HK-2 (cell line): ENCODE results near the gene PTCH1.

Source experiments
- DNase-seq: peaks from one replicate; pipeline ENCODE4 v3.0.0-alpha.2; 2018; ENCODE audit not compliant: unreplicated experiment

The PTCH1 gene

DNA sequence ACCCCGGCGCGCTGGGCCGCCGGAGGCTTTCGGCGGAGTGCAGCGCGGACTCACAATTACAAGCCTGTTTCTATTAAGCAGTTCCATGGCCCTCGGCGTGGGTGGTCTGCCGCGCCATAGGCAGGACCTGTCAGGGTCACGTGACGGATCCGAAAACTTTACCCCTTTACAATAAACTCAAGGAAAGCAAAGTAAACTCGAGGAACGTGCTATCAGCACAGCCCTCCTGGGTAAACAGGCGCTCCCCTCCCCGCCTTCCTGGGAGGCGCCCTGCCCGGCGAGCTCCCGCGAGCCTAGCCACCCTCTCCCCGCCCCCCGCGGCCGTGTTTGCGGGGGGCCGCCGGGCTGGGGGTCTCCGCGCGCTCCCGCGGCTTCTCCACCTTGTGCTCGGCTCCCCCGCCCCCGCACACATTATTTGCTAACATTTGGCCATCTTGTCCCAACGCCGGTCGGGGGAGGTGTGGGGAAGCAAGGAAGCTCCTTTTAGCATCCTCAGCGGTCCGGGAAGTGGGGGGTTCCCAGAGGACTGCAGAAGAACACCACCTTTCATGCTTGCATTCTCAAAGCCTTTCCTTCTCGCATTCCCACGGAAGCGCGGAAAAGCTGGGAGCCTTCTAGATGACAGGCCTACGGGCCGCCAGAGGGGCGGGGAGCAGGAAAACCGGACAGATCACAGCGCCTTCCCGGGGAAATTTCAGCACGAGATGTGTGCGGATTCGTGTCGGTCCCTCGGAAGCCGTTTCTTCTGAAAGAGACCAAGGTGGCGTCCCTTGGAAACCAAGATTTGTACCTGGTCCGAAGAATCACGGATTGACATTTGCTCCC, at the start of gene PTCH1:
Gene PTCH1 (minus strand): TSS at position 238 of the 825 bp plus-strand sequence.
- DNase-seq, result peak; percentile 42

DNA sequence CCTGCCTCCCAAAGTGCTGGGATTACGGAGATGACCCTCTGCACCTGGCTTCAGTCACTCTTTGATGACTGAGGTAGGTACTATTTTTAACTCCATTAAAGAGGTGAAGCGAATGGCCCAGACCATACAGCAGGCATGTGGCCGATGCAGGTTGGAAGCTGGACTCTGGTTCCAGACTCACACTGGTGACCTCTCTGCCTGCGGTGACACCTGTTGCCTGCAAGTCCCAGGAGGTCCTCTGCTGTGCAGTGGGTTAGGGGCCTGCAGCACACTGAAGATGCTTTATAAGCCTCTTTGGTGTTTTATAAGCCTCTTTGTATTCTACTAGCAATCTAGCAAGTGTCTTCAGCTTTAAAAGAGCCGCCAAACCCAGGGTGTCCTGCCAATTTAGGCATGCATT, 49.2 kb upstream of the PTCH1 start:
- DNase-seq, result no peak

- DNase-seq, result no peak
Observed at GRCh38 chr9:95561913-95562312, 45.1 kb upstream of the PTCH1 start.

- DNase-seq, result no peak
Observed at GRCh38 chr9:95557142-95557541, 40.4 kb upstream of the PTCH1 start.

DNA sequence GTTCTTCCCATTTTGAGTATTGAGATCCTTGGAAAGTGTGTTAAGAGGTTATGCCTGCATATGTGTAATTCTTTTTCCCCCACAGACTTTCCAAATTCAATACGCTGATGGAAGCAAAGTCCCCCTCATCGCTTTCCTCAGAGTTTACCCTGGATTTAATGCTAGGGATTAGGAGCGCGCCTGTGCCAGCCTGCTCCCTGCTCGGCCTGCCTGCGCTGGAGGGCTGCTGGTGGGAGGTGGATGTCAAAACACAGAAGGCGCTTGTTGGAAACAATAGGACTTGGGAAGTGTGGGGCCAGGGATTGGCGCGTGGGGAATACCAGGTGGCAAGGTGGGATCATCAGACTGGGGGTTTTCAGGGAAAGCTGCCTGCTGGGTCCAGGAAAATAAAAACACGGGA, 39.8 kb upstream of the PTCH1 start:
- DNase-seq, result no peak

DNA sequence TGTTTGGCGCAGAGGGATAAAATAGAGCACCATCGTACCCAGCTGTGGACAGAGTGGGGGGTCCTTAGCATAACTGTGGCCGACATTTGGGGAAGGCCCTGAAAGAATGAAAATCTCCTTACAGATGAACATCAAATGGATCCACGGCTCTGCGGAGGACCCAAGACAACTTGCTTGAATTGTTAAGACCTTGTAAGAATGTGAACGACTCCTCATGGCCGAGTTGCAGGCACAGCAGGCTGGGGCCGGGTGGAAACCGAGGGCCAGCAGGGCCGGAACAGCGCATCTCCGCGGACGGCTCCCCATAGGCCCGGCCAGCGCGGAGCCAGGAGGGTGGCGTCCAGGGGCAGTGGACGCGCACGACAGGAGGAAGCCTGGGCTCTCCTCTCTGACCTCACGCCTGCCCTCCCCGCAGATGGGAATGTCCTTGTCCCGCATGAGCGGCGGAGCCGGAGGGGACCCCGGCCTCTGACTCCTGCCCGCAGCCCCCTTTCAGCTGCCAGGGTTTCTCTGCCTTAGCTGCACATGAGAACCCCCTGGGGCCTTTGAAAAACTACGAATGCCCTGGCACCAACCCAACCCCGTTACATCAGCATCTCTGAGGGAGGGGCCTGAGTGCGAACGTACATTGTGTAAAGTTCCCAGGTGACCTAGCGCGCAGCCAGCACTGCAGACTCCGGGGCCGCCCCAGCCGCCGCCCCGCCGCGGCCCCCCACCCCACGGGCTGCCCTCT, 36.2 kb upstream of the PTCH1 start:
- no peak for DNase-seq

- DNase-seq, result no peak
Observed at GRCh38 chr9:95552255-95552654, 35.5 kb upstream of the PTCH1 start.

DNA sequence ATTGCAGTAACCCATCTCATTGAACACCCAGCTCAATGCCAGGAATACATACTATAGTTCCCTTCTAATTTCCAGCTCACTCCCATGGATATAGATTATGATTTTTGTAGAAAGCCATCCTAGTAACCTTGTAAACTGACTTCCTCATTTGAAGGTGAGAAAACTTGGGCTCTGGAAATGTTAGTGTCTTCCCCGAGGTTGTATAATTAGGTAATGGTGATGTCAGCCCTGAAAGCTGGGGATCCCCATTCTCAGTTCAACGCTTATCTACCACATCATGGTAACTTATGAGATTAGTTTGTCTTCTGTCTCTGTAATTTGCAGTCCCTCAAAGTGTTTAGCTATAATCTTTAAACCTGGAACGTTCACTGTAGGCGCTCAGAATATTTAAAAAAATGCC, 34.6 kb upstream of the PTCH1 start:
- no peak for DNase-seq

GRCh38 chr9:95545831-95546567, 29.2 kb upstream of the PTCH1 start:
- DNase-seq, result no peak

DNA sequence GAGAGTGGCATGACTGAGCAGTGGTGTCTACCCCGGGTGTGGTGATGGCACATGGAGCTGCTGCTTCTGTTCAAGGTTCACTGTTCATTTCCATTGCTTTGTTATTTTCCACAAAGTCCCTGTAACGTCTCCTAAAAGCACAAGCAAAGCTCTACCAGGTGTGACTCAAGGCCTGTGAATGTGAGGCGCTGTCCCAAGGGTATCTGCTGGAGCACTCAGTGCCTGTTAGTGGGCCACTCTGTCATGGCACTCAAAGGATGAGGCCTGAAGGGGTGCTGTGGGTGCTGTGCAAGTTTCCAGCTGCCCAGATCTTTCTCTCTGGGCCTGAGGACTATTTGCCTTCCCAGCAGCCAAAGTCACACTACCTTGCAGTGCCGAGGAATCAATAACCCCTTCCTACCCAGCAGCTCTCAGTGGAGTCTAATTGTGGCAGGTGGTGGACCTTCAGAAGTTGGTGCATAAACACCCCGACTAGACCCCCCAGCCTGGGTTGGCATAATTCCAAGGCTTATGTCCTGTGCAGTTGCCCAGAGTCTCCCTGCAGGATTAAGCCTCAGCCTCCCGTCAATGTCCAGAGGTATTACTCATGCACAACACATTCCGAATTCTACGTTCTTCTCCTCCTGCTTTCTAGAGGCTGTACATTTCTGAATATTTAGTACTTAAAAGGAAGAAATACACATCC, 17.4 kb upstream of the PTCH1 start:
- no peak for DNase-seq

- DNase-seq, result no peak
Observed at GRCh38 chr9:95529910-95530309, 13.1 kb upstream of the PTCH1 start.

DNA sequence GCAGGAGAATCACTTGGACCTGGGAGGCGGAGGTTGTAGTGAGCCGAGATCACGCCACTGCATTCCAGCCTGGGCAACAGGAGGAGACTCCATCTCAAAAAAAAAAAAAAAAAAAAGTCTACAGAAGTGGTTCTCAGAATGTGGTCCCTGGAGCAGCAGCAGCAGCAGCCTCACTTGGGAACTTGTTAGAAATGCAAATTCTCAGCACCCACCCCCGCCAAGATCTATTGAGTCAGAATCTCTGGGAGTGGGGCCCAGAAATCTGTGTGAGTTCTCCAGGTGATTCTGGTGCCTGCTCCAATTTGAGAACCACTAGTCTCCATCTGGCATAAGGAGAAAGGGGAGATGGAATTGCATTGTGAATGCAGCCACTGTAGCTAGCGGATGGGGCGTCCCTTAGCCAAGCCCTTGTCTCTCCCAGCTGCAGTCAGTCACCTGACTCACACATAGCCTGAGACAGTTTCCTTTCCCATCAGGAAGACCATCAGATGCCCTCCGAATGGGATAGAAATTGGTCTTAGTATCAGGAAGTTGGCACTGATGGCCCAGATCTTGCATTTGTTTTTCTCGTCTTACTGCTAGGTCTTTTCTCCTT, 12.2 kb upstream of the PTCH1 start:
- no peak for DNase-seq

DNA sequence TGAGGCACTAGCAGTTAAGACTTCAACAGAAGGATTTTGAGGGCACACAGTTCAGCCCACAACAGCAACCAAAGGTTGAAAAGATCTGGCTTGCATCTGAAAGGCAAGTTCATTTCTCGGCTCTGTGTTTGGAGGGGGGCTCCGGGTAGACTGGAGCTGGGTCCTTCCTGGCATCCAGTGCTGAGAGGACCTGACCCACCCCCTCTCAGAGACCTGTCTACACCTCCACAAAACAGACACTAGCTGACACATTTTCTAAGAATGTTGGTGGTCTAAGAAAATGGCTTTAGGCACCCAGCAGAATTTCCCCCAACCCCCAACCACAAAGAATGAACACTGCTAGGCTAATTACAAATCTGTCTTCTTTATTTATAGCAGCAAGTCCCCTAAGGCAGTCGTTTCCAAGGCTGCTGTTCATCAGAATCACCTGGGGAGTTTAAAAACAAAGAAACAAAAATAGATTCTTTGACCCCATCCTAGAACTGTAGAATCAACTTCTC, 6.2 kb upstream of the PTCH1 start:
- no peak for DNase-seq

DNA sequence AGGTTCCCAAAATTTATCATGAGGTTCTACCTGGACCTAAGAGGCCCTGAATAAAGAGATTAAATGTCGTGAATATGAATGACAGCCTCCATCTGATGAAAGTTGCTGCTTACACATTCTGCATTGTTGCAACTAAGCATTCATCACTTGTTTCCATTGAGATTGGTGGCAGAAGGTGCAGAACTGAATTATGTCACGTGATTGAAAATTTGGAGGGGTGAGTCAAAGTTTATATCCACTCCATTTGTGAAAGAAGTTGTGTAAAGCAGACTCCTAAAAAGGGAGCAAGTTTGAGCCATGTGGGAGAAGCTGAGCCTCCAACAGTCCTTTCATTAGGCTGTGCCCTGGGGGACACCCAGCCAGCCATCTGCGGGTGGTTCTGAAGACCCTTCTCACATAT, 4.9 kb upstream of the PTCH1 start:
- DNase-seq, result no peak

- no peak for DNase-seq
Observed at GRCh38 chr9:95517559-95518425, 1.0 kb upstream of the PTCH1 start.

GRCh38 chr9:95516221-95516733, 494 bp downstream of the PTCH1 start:
- no peak for DNase-seq

DNA sequence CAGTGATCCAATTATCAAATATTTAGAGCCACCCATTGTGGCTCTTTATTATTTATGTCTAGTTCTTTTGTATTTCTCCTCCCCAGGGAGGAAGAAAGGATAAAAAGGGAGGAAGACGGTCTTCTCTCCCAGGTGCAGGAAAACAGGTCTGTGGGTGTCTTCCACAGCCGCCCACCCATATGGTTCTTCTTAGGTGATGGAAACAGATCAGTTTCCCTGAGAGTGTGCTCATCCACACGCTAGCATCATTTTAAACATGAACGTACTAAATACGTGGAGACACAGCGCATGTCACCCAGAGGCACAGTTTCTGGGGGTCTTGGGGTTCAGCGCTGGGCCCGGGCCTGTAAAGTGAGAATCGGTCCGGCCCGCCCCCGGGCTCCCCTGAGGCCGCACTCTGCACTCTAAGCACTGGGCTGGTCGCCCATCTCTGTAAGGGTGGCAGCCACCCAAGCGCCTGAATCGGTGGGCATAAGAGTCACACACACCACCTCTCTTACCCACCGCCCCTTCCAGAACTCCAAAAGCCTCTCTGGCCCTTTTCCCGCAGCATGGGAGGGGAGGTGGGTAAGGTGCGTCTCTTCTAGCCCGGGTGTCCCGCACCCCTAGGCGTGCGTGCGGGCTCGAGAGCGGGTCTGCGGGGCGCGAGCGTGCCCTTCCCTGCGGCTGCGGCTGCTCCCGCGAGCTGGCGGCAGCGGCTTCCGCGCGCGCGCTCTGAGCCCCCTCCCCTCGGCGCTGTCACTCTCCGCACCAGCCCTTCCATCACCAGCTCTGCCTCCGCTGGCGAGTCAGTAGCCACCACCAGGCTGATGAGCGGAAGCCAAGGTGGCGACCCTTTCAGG, 1.3 kb downstream of the PTCH1 start:
- DNase-seq, result no peak

DNA sequence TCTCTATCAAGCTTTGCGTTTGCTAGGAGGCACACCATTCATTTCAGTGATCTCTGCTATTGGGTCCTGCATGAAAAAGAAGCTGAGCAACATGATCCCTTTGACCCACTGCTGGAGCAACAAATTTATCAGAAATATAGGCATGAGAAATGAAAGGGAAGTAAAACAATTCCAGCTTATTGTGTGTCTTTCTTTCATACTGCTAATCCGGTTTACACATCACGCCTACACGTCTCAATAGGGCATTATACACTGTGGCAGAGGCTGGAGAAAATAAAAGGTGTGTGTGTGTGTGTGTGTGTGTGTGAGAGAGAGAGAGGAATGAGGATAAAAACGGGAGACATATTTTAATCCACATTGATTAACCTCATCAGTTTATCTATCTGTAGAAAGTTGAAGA, 2.4 kb downstream of the PTCH1 start:
- no peak for DNase-seq

DNA sequence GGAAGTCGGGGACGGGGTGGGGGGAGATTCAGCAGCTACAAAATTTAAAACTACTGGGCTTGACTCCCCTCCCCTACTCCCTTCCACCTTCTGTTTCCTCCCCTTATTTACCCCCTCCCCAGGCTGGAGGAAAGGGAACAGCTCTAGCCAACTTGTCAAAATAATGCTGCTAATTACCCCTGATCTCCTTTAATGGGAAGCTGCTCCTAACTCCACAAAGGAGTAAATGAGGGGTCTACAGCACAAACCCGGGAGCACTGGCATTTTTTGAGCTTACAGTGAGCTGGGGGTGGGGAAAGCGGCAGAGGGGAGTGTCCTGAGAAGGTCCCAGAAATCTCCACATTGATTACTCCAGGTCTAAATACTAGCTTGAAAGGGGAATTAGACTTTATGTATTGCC, 3.1 kb downstream of the PTCH1 start:
- no peak for DNase-seq
